Measurements from ENCODE around the gene GJA1. TPM values are rescaled to one million over a fixed set of nuclear protein-coding genes. Genes with fewer than 3 reads are reported as not detected.

GJA1 gene
- polyA plus RNA-seq, 1 donor (not counting 4 experiments of a cell fraction or from before 2014, with no cell fraction given): 164 TPM

GRCh38 chr6:121439926-121440325, 4.5 kb downstream of the GJA1 start:
- H3K9me1 ChIP-seq (ENCODE audit: control insufficient read depth, extremely low read depth, insufficient read depth, low read length): no peaks in the 10 kb centered on the region
- no peaks in the 10 kb centered on the region for H4K20me1 ChIP-seq (ENCODE audit: control insufficient read depth, extremely low read depth, insufficient read depth, low read length)
- TF ChIP-seq EZH2 (IDR thresholded peaks at IDR 0.05; ENCODE audit: low read length) (no peak), CTCF (optimal IDR thresholded peaks at IDR 0.05 in 1 of 3, IDR thresholded peaks at IDR 0.05 in 1 of 3, conservative IDR thresholded peaks at IDR 0.05 in 1 of 3; ENCODE audit: extremely low read depth in 1 of 3, insufficient read depth in 2 of 3, low read length in 3 of 3) (no peak)
- peak overlapping the region in 1 of 3 experiments; percentile 13 for H3K4me3 ChIP-seq (ENCODE audit: control insufficient read depth in 2 of 3, extremely low read depth in 1 of 3, insufficient read depth in 2 of 3, low read depth in 1 of 3, low read length in 3 of 3)
- H3K27ac ChIP-seq (ENCODE audit: control insufficient read depth, insufficient read depth, low read length): no peak overlapping the region
- H3K9me3 ChIP-seq (ENCODE audit: control insufficient read depth, low read depth, low read length): no peaks in the 10 kb centered on the region
- no peaks in the 10 kb centered on the region for H3K27me3 ChIP-seq (ENCODE audit: control insufficient read depth, extremely low read depth, insufficient read depth, low read length)
- H3K4me2 ChIP-seq (ENCODE audit: control insufficient read depth, extremely low read depth, insufficient read depth, low read depth, low read length): peak overlapping the region; percentile 93
- peaks cover 3% of the 10 kb centered on the region in 2 experiments for H3K36me3 ChIP-seq (ENCODE audit: control insufficient read depth in 2 of 2, extremely low read depth in 1 of 2, insufficient read depth in 2 of 2, low read length in 2 of 2)
- dilution Hi-C loops (cut with MboI; ENCODE audit: extremely low pct_ligation_motif_present, low sequenced_read_pairs): no loop called here
- peaks cover 74% of the 10 kb centered on the region for H3K79me2 ChIP-seq (ENCODE audit: control insufficient read depth, insufficient read depth, low read length)
- peaks cover 48% of the 10 kb centered on the region for H3K4me1 ChIP-seq (ENCODE audit: control insufficient read depth, extremely low read depth, insufficient read depth, low read length)
- DNase-seq (ENCODE audit: low read depth, low spot score): no peak
- no peak overlapping the region for H3K9ac ChIP-seq (ENCODE audit: control insufficient read depth, extremely low read depth, insufficient read depth, low read length)
- no peak overlapping the region for H2AFZ ChIP-seq (ENCODE audit: control insufficient read depth, low read length)
- FAIRE-seq: peak; percentile 58

- Histone ChIP-seq H3K27me3 (ENCODE audit: control insufficient read depth, extremely low read depth, insufficient read depth, low read length) (no peaks in the 10 kb centered on the region), H4K20me1 (ENCODE audit: control insufficient read depth, extremely low read depth, insufficient read depth, low read length) (no peaks in the 10 kb centered on the region), H3K36me3 (ENCODE audit: control insufficient read depth in 2 of 2, extremely low read depth in 1 of 2, insufficient read depth in 2 of 2, low read length in 2 of 2) (peaks cover 5 to 9% of the 10 kb centered on the region in 2 experiments), H3K27ac (ENCODE audit: control insufficient read depth, insufficient read depth, low read length) (no peak overlapping the region), H2AFZ (ENCODE audit: control insufficient read depth, low read length) (no peak overlapping the region), H3K9me1 (ENCODE audit: control insufficient read depth, extremely low read depth, insufficient read depth, low read length) (no peaks in the 10 kb centered on the region), H3K4me1 (ENCODE audit: control insufficient read depth, extremely low read depth, insufficient read depth, low read length) (peaks cover 47% of the 10 kb centered on the region), H3K4me3 (ENCODE audit: control insufficient read depth in 2 of 3, extremely low read depth in 1 of 3, insufficient read depth in 2 of 3, low read depth in 1 of 3, low read length in 3 of 3) (no peak overlapping the region), H3K79me2 (ENCODE audit: control insufficient read depth, insufficient read depth, low read length) (peaks cover 78% of the 10 kb centered on the region), H3K4me2 (ENCODE audit: control insufficient read depth, extremely low read depth, insufficient read depth, low read depth, low read length) (peak overlapping the region; percentile 67), H3K9ac (ENCODE audit: control insufficient read depth, extremely low read depth, insufficient read depth, low read length) (no peak overlapping the region), H3K9me3 (ENCODE audit: control insufficient read depth, low read depth, low read length) (no peaks in the 10 kb centered on the region)
- TF ChIP-seq EZH2 (IDR thresholded peaks at IDR 0.05; ENCODE audit: low read length) (no peak), CTCF (optimal IDR thresholded peaks at IDR 0.05 in 1 of 3, IDR thresholded peaks at IDR 0.05 in 1 of 3, conservative IDR thresholded peaks at IDR 0.05 in 1 of 3; ENCODE audit: extremely low read depth in 1 of 3, insufficient read depth in 2 of 3, low read length in 3 of 3) (no peak)
- DNase-seq (ENCODE audit: low read depth, low spot score) (no peak), FAIRE-seq (peak; percentile 58)
- dilution Hi-C loops (cut with MboI; ENCODE audit: extremely low pct_ligation_motif_present, low sequenced_read_pairs): no loop called here
These were observed 6.0 kb downstream of the GJA1 start for GRCh38 chr6:121441477-121441876.

Measured in keratinocyte (primary cell).